Fibroblast of skin of right biceps (primary cell): ENCODE measurements around the gene SKIC2.
A peak's percentile ranks its signal among the peaks of the same experiment; 100 is the strongest.
"Not testable (repeated sequence)": the region's sequence is repeated elsewhere in the genome, so short reads cannot be mapped to it uniquely, and the experiment has no call there.

Experiments
- DNase-seq: peaks from one replicate; pipeline ENCODE4 v3.0.0-alpha.2; 2013

The SKIC2 gene

DNA sequence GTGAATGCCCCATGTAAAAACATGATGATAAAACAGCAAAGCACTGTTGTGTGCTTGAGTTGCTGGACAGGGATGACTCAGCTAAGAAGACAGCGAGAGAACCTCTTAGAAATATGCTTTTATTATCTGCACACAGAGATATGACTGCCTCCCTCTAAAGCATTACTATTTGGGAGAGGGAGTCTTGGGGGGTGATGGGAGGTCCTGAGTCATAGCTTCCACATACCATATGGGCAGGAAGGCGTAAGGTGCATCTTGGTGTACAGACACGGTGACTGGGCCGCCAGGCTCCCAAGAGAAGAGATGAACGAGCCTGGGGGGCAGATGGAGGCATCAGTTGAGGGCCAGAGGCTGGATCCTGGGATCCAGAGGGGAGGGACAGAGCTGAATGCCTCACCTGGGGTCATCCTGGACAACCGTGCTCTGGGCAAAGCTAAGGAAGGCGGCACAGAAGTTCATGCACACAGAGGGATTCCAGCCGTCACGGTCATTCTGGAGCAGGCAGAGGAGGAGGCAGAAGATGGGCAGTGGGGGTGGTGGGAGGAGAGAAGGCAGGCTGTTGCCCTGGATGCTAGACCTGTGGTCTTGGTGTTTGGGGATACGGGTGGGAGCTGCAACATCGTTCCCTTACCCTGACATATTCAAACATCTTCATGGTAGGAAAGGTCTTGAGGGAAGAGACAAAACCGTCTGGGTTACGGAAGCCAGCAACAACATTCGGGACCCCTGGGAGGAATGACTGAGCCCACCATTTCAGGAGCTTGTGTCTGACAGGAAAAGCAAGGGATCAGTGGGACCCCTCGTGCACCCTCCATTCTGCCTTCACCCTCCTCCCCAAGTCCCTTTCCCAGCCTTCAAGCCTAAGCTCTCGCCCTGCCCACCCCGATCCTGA is 11.0 kb downstream of the SKIC2 start:
- peak; percentile 49 for DNase-seq

DNA sequence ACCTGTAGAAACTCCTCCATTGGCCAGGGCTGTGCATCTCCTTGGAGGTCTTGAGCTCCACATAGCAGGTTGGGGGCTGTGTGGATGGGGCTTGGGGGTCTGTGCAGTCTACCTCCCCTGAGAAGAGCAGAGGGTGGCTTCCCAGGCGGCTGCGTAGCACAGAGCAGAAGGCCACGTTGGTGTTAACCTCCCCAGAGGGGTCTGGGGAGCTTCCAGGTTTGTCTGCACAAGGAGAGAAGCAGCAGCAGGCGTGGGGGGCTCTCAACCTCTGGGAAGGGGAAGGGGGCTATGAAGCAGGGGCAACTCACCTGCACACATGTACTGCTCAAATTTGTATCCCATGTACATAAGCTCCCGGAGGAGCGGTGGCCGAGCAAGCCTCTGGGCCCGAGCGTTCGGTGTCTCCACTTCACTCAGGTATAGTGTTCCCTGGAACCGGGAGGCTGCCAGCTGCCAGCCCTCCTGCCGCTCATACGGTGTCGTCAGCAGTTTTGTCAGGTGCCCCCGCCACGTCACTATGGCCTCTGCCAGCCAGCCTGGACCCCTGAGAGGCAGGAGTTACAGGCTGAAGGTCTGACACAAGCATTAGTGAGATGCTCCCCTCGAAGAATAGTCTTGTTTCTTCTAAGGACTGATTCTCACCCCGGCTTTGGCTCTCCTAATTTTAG is 11.8 kb downstream of the SKIC2 start:
- no peak for DNase-seq

DNA sequence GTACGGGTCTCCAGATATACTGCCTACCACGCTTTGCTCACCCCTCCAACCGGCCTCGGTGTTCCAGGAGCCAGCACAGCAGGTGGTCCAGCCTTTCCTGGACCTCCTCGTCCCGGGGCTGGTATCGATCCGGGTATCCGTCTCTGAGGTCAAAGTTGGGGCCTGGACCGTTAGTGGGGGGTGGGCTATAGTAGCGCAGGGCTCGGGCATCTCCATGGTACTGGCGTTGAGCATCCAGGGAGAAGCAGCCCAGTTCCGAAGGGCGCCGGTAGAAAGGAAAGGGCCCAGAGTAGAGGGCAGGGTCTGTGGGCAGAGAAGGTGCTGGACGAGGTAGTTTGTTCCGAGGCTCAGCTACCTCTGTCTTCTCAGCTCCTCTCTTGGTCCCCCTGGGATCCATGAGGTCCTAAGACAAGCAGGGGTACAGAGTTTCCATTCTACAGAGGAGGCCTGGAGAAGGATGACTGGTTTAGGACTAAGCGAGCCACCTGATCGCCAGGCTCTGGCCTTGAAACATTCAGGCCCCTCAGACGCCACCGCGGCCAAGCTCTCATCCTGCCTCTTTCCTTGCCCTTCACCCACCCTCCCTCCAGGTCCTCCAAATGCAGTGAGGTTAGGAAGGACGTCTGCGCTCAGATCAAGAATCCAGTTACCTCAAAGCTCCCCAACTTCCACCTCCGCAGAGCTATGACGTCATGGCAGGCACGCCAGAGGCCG is 12.5 kb downstream of the SKIC2 start:
- no peak for DNase-seq

DNA sequence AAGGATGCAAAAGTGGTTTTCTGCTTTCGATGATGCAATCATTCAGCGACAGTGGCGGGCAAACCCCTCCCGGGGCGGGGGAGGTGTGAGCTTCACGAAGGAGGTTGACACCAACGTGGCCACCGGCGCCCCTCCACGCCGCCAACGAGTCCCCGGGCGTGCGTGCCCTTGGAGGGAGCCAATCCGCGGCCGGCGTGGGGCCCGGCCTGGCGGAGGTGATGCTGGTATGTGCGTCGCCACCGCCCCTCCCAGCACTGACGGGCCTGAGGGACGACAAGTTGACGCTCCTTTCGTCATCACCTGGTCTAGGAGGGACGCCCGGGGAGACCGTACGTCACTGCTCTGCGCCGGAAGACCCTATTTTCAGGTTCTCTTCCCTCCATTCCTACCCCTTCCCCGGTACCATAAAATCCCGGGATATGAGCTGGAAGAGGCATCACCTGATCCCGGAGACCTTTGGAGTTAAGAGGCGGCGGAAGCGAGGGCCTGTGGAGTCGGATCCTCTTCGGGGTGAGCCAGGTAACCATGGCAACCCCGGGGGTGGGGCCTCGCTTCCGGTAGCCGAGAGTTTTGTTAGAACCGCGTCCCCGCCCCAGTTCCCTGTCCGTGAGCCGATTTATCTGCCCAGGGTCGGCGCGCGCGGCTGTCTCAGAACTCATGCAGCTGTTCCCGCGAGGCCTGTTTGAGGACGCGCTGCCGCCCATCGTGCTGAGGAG is 13.2 kb downstream of the SKIC2 start, which contains the start of gene DXO:
Gene DXO, minus strand, starts transcription at position 146 of the 716 bp plus-strand sequence. CDS start 463 bp downstream, outside the sequence.
- peak; percentile 99 for DNase-seq

DNA sequence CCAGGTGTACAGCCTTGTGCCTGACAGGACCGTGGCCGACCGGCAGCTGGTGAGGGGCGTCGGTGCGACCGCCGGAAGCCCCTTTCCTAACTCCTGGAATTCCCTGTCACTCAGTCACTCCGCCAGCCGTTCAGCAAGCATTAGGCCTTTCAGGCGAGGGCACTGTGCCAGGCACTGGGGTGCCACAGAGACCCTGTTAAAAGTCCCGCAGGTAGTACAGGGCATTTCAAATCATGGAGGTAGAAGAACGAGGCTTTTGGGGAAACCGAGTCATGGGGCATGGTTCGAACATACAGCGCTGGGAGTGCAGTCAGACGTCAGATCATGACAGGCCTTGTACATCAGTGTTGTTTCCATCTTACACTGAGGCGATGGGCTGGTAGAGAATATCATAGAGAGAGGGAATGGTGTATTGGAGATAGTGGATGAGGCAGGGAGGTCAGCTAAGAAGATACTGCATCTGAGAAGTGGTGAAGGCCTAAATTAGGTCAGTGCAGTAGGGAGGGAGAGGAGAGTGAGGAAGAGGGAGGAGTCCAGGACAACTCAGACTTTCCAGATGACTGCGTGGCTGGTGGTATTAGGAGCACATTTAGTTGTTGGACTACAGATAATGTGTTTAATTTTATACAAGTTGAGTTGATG is 13.9 kb downstream of the SKIC2 start:
- DNase-seq = peak; percentile 46

DNA sequence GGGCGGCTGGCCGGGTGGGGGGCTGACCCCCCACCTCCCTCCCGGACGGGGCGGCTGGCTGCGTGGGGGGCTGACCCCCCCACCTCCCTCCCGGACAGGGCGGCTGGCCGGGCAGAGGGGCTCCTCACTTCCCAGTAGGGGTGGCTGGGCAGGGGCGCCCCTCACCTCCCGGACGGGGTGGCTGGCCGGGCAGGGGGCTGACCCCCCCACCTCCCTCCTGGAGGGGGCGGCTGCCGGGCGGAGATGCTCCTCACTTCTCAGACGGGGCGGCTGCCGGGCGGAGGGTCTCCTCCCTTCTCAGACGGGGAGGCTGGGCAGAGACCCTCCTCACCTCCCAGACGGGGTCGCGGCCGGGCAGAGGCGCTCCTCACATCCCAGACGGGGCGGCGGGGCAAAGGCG is 17.1 kb downstream of the SKIC2 start:
- not testable (repeated sequence) for DNase-seq

DNA sequence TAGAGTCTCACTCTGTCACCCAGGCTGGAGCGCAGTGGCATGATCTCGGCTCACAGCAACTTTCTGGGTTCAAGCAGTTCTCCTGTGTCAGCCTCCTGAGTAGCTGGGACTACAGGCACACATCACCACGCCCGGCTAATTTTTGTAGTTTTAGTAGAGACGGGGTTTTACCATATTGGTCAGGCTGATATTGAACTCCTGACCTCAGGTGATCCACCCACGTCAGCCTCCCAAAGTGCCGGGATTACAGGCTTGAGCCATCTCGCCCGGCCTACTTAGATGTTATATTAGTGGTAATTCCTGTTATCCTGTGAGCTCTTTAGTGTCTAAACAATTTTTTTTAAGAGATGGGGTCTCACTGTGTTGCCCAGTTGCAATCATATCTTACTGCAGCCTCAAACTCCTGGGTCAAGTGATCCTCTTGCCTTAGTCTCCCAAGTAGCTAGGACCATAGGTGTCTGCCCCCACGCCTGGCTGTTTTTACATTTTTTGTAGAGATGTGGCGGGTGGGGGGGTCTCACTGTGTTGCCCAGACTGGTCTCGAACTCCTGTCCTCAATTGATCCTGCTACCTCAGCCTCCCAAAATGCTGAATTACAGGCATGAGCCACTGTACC is 18.9 kb downstream of the SKIC2 start:
- no peak for DNase-seq

DNA sequence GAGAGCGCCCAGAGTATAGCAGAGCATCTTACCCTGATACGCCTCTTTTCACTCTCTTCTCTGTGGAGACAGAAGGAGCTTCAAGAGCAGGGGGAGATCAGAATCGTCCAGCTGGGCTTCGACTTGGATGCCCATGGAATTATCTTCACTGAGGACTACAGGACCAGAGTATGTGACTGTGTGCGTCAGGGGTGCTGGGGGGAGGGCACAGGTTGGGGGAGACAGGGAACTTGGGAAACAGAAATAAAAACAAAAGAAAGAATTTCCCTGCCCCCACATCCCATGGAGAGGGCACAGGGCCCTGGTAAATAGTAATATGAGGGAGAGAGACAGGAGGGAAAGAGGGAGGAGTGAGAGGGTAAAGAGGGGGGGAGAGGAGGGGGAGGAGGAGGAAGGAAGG is 19.9 kb downstream of the SKIC2 start:
- no peak for DNase-seq

DNA sequence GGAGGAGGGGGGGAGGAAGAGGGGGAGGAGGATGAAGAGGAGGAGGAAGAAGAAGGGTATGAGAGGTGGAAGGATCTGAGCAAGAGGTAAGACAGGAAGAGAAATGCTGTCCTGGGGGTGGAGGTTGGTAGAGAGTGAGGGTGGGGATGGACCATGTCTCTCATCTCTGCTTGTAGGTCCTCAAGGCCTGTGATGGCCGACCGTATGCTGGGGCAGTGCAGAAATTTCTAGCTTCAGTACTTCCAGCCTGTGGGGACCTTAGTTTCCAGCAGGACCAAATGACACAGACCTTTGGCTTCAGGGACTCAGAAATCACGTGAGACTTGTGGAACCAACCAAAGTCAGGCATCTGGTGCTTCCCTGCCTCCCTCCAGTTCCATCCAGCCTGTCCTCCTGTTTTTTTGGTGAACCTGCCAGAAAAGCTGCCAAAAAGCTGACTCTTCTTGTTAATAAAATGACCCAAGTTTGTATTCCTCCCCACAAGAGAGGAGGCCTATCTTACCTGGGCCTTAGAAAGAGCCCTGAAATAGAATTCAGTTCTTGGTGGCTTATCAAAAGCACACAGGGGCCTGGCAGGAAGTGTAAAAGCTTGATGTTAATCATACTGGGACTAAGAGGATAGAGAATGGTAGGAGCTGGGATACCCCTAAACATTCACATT is 20.4 kb downstream of the SKIC2 start:
- DNase-seq = no peak

DNA sequence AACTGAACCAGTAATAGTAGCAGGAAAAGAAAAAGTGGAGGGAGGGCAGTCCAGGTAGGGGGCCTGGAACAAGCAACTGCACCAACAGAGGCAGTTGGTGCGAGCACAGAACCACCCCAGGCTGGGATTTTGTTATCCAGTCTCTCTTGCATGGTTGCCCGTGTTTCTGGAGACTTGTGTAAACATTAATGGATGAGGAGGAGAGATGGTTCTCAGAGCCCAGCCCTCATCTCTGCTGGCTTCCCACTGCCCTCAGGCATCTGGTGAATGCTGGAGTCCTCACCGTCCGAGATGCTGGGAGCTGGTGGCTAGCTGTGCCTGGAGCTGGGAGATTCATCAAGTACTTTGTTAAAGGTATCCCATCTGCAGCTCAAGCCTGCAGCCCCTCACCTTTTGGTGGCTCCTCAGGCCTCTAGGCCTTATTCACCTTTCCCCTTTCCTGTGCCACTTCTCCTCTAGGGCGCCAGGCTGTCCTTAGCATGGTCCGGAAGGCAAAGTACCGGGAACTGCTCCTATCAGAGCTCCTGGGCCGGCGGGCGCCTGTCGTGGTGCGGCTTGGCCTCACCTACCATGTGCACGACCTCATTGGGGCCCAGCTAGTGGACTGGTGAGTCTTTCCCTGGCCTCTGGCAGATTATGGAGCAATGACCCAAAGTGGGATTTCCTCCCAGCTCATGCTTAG is 21.4 kb downstream of the SKIC2 start:
- not testable (repeated sequence) for DNase-seq

DNA sequence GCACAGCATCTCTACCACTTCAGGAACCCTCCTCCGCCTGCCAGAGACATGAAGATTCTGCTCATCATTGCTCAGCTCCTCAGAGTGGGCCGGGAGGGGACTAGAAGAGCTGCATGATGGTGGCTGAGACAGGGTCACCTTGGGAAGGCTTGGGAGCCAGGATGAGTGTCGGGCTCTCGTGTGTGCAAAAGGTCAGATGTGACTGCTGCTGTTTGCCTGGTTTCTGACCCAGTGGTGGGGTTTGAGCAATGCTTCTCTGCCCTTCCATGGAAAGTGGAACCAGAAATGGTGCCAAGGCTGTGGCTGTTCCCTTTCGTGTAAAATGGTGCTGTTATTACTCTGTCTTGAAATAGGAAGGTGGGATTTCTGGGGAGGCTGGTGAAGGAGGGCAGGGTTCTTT is 22.0 kb downstream of the SKIC2 start:
- not testable (repeated sequence) for DNase-seq

DNA sequence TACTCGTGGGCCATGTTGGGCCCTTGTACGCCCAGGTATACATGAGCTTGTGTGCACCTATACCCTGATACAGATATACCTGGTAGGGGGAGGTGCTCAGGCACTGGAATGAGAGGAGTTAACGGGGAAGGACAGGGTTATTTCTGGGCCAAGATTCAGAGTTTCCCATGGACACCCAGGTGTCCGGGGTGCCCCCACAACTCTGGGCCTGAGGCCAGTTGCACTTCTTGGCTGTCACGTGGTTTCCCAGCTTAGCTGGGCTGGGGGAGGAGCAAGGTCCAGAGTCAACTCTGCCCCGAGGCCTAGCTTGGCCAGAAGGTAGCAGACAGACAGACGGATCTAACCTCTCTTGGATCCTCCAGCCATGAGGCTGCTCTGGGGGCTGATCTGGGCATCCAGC is 22.8 kb downstream of the SKIC2 start, which contains the start of gene C4A:
Gene C4A, plus strand, starts transcription at position 314 of the 400 bp plus-strand sequence. Its CDS starts 51 bp downstream, at position 365.
- DNase-seq = not testable (repeated sequence)

DNA sequence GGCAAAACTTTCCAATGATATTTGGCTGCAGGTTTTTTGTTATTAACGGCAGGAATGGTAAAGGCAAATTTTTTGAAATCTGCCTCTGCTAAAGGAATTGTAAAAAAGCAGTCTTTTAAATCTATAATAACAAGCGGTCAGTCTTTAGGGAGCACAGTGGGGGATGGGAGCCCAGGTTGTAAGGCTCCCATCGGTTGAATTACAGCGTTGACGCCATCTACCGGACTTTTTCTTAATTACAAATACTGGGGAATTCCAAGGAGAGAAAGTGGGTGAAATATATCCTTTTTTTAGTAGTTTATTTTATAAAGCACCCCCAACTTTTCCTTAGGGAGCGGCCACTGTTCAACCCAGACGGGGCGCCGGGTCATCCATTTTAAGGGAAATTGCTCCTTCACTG is 30.4 kb downstream of the SKIC2 start:
- DNase-seq = not testable (repeated sequence)

DNA sequence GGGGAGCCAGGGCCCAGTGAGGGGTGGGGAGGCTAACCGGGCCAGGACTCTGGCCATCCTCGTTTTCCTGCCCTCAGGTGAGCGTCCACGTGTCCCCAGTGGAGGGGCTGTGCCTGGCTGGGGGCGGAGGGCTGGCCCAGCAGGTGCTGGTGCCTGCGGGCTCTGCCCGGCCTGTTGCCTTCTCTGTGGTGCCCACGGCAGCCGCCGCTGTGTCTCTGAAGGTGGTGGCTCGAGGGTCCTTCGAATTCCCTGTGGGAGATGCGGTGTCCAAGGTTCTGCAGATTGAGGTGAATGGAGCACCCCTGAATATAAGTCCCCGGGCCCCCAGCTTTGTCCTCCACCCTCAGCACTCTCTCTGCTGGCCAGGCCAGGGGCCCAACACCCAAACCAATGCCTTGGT is 35.4 kb downstream of the SKIC2 start:
- DNase-seq = not testable (repeated sequence)

DNA sequence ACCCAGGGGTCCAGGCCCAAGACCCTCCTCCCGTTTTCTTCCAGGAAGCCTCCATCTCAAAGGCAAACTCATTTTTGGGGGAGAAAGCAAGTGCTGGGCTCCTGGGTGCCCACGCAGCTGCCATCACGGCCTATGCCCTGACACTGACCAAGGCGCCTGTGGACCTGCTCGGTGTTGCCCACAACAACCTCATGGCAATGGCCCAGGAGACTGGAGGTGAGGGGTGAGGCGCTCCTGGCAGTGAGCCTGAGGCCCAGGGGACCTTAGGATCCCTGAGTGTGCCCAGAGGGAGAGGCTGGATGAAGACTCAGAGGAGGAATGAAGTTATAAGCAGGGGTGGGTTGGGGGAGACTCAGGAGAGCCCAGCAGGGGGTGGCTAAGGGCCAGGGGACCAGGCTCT is 37.4 kb downstream of the SKIC2 start:
- DNase-seq = not testable (repeated sequence)

DNA sequence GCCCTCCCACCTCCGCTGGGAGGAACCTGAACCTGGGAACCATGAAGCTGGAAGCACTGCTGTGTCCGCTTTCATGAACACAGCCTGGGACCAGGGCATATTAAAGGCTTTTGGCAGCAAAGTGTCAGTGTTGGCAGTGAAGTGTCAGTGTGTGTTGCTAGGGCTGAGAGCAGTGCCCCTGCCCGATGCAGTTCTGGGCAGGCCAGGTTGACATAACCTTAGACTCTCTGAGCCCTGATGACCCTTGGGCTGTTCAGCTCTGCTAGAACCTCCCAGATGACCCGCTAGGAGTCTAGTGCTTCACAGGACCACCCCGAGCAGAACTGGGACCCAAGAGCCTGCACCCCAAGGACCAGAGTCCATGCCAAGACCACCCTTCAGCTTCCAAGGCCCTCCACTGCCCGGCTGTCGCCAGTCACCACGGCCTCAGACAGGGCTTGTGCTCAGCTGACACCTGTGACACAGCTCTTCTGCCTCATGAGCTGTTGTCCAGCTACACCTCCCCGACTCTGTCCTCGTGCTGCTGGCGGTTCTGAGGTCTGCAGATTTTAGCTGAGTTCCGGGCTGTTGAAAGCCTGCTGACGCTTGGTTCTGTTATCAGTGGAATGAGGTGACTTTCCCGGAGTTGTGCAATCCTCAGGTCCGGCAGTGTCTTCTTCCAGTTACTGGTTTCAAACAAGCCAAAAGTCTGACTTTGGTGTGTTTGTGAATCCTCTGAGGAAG is 43.7 kb downstream of the SKIC2 start:
- DNase-seq = not testable (repeated sequence)

DNA sequence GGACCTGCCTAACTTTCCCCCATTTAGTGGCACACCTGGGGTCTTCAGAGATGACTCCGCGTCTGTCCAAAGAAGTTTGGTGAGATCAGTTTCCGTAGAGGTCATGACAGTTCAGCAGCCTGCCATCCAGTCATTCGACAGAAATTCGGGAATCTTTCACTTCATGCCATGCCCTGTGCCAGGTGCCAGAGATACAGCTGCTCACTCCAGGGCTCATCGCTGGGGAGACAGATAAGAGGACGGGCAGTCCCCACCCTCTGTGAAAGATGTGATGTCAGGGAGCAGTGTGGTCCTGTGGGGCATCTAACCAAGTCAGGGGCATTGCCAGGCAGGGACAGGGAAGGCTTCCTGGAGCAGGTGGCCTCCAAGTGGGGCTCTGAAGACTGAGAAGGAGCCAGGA is 44.3 kb downstream of the SKIC2 start:
- not testable (repeated sequence) for DNase-seq

DNA sequence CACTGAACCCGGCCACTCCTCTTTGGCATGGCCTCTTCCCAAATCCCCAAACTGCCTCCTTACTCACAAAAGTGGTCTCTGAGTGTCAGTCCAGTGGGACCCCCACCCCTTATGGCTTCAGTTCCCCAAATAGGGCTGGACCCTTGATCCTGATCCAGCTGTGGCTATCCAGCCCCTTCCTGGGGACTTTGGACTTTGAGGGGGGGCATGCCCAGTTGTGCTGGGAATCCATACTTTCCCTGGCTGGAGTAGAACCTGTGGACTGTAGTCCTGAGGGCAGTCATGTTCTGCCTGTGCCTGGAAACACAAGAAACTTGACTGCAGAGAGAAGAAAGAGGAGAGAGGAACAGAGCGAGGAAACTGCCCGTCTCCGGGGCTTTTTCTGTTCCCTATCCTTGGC is 45.4 kb downstream of the SKIC2 start:
- not testable (repeated sequence) for DNase-seq

DNA sequence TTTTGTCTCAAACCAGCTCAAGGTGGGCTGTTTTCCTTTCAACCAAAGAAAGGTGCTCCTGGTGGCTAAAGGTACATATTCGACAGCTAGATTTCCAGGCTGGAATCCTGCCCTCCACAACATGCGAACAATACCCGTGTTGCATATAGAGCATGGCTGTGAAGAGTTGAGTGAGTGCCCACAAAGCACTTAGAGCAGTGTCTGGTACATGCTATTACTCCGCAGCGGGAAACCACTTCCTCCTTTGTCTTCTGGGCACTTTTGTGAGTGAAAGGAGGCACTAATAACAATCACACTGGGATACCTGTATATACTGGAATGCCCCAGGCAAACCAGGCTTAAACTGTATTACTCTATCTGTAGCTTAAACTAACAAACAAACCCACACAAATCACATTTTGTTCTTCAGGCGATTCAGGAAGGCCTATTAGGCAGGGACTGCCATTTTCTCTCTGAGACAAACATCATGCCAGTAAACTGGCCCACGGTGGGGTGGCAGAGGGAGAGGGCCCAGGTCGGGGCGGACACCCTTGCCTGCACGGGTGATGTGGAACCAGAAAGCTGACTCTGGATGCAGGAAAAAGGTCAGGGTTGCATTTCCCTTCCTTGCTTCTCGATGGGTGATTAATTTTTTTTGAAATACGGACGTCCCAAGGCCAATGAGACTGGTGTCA is 46.0 kb downstream of the SKIC2 start:
- not testable (repeated sequence) for DNase-seq
